Measurements from ENCODE around the gene SOHLH1. TPM values are rescaled to one million over a fixed set of nuclear protein-coding genes. Genes with fewer than 3 reads are reported as not detected.

The SOHLH1 gene
- polyA plus RNA-seq, 2 of the 4 experiments (the other 2 are of a cell fraction) = not detected

DNA sequence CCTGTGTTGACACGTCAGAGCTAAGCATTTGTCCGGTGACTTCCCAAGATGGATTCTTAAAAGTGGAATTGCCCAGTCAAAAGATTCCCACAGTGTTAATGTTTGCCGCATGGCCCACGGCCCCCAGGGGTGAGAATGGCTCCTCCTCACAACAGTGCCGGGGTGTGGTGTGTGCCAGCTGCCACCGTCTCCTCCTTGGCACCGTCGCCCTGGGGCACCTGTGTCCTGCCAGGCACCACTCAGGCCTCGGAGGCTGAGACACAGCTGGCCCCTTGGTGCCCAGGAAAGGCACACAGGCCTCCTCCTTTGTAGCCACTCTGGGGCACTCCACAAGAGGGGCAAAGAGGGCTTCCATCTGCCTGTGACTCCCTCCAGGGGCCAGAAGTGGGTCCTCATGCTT lies 7.0 kb upstream of the SOHLH1 start:
- no peak for TF ChIP-seq CBX8 (IDR thresholded peaks at IDR 0.05)
- no peak for TF ChIP-seq RAD21 (conservative IDR thresholded peaks at IDR 0.05 in 1 of 2, IDR thresholded peaks at IDR 0.05 in 1 of 2)
- no peak for TF ChIP-seq GATA3 (IDR thresholded peaks at IDR 0.05; ENCODE audit: borderline replicate concordance)
- no peak for TF ChIP-seq EHF (CRISPR knock-in tag; IDR thresholded peaks at IDR 0.05)
- TF ChIP-seq EHMT2 (IDR thresholded peaks at IDR 0.05; ENCODE audit: low read depth) = no peak
- TF ChIP-seq ZSCAN20 (CRISPR knock-in tag; IDR thresholded peaks at IDR 0.05) = no peak
- TF ChIP-seq KDM1A (IDR thresholded peaks at IDR 0.05; ENCODE audit: low read depth) = no peak
- TF ChIP-seq TP53 (CRISPR knock-in tag; IDR thresholded peaks at IDR 0.05) = no peak
- no peak for TF ChIP-seq JUN (IDR thresholded peaks at IDR 0.05)
- TF ChIP-seq, protein P1, sequence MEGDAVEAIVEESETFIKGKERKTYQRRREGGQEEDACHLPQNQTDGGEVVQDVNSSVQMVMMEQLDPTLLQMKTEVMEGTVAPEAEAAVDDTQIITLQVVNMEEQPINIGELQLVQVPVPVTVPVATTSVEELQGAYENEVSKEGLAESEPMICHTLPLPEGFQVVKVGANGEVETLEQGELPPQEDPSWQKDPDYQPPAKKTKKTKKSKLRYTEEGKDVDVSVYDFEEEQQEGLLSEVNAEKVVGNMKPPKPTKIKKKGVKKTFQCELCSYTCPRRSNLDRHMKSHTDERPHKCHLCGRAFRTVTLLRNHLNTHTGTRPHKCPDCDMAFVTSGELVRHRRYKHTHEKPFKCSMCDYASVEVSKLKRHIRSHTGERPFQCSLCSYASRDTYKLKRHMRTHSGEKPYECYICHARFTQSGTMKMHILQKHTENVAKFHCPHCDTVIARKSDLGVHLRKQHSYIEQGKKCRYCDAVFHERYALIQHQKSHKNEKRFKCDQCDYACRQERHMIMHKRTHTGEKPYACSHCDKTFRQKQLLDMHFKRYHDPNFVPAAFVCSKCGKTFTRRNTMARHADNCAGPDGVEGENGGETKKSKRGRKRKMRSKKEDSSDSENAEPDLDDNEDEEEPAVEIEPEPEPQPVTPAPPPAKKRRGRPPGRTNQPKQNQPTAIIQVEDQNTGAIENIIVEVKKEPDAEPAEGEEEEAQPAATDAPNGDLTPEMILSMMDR (IDR thresholded peaks at IDR 0.05) = no peak
- TF ChIP-seq, protein P2, sequence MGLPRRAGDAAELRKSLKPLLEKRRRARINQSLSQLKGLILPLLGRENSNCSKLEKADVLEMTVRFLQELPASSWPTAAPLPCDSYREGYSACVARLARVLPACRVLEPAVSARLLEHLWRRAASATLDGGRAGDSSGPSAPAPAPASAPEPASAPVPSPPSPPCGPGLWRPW (IDR thresholded peaks at IDR 0.05) = no peak
- TF ChIP-seq BHLHE40 (IDR thresholded peaks at IDR 0.05; ENCODE audit: low read depth, low read length) = no peak
- no peak for TF ChIP-seq SREBF2 (IDR thresholded peaks at IDR 0.05)
- no peak for TF ChIP-seq NR3C1 (IDR thresholded peaks at IDR 0.05)
- TF ChIP-seq ZC3H11A (IDR thresholded peaks at IDR 0.05) = no peak
- no peak for TF ChIP-seq HOXB13 (CRISPR knock-in tag; IDR thresholded peaks at IDR 0.05; ENCODE audit: low read depth)
- TF ChIP-seq RCOR1 (IDR thresholded peaks at IDR 0.05; ENCODE audit: low read depth, low read length) = no peak
- TF ChIP-seq HEYL (CRISPR knock-in tag; IDR thresholded peaks at IDR 0.05) = no peak
- TF ChIP-seq POLR2AphosphoS2 (conservative IDR thresholded peaks at IDR 0.05; ENCODE audit: low read length) = no peak
- no peak for TF ChIP-seq RNF2 (IDR thresholded peaks at IDR 0.05; ENCODE audit: borderline replicate concordance, low read depth)
- Histone ChIP-seq H3K4me2 (no peak overlapping the region), H3K9me3 (no peaks in the 10 kb centered on the region), H3K4me3 (no peak overlapping the region), H3K27ac (no peak overlapping the region), H3K4me1 (peaks cover 4% of the 10 kb centered on the region; the same call in 1 of the 3 replicates)
- FAIRE-seq = no peak
- WGBS (ENCODE audit: missing lambda C conversion rate) = 58% methylated on average over 9 of the region's 9 CpGs
- ChIA-PET POLR2A (no interaction called here), CTCF (interaction anchor here (0.9 to 2.8 kb wide), 7 partner anchors 9 to 203 kb away, joined by 3 to 7 read pairs (median 3); no protein-coding TSS in a partner anchor)
- no peak for ATAC-seq
- no peak for DNase-seq (ENCODE audit: low read depth in 1 of 2, low spot score in 1 of 2)

DNA sequence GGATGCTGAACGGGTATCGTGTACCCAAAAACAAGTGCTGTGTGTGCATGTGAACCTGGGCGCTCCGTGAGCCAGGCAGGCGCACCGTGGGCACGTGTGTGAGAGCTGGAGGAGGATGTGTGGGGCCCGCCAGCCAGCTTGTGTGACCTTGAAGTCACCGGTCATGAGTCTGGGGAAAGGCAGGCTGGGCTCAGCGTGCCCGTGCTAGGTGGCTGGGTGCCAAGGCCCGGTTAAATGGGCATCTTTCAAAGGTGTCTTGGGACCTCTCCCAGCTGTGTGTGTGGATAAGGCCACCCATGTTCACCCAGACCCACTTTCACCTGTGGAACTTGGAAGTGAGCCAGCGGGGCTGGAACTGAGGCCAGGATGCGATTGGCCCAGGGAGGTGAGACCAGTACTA lies 6.1 kb upstream of the SOHLH1 start:
- H3K4me3 ChIP-seq = no peak overlapping the region
- no peak for DNase-seq (ENCODE audit: low read depth in 1 of 2, low spot score in 1 of 2)
- FAIRE-seq = no peak
- no peak overlapping the region for H3K4me2 ChIP-seq
- TF ChIP-seq BHLHE40 (IDR thresholded peaks at IDR 0.05; ENCODE audit: low read depth, low read length) (no peak), ZFP36 (IDR thresholded peaks at IDR 0.05; ENCODE audit: borderline replicate concordance, partially characterized antibody) (no peak), ZNF302 (CRISPR knock-in tag; IDR thresholded peaks at IDR 0.05) (no peak), HEYL (CRISPR knock-in tag; IDR thresholded peaks at IDR 0.05) (no peak), KDM5A (IDR thresholded peaks at IDR 0.05) (no peak), CBX8 (IDR thresholded peaks at IDR 0.05) (no peak), FOXS1 (CRISPR knock-in tag; IDR thresholded peaks at IDR 0.05) (no peak), FOSL2 (IDR thresholded peaks at IDR 0.05) (no peak), FOSL2 (CRISPR knock-in tag; IDR thresholded peaks at IDR 0.05) (no peak)
- CTCF ChIA-PET = interaction anchor here (0.8 to 2.8 kb wide), 6 partner anchors 10 to 433 kb away, joined by 3 to 7 read pairs (median 4); no protein-coding TSS in a partner anchor
- peaks cover 8% of the 10 kb centered on the region; the same call in 2 of the 3 replicates for H3K4me1 ChIP-seq
- POLR2A ChIA-PET = no interaction called here
- H3K9me3 ChIP-seq = no peaks in the 10 kb centered on the region
- 32% methylated on average over 8 of the region's 14 CpGs for WGBS (ENCODE audit: missing lambda C conversion rate)
- no peak for ATAC-seq
- no peak overlapping the region for H3K27ac ChIP-seq

Measured in A549 (cell line).